PC-9 (cell line): ENCODE measurements around the gene IMMT. TPM values are rescaled to one million over a fixed set of nuclear protein-coding genes. Genes with fewer than 3 reads are reported as not detected.

Experiments used
- BruUV-seq: library from RNA; stranded (reverse); fragments of 400-500 nt; replicated peaks from 2 replicates; lab custom pipeline; 2021; lab: Mats Ljungman, UMichigan
- CTCF ChIA-PET: fragments of 300-600 bp; sonication (Branson Sonifier 250); formaldehyde crosslinking; loops from one replicate; lab custom pipeline; 2022; ENCODE audit warnings: antibody characterized with exemption; lab: Charles Lee
- POLR2A ChIA-PET: fragments of 300-600 bp; sonication (Branson Sonifier 250); formaldehyde crosslinking; loops from one replicate; lab custom pipeline; 2022; ENCODE audit warnings: antibody characterized with exemption; ENCODE audit not compliant: unreplicated experiment; lab: Charles Lee
- DNase-seq, 2 experiments: peaks; one replicate each; pipeline versions ENCODE4 v3.0.0 to v3.0.0-alpha.2; 2015 to 2022; ENCODE audit warnings: mixed read lengths in 1 of 2
- H2AFZ ChIP-seq: fragments of 200-600 bp; sonication (generic); 2 replicates; pipeline ENCODE4 v1.8.1; 2017; ENCODE audit warnings: antibody characterized with exemption
- H3F3A ChIP-seq: fragments of 200-600 bp; sonication (generic); 2 replicates; pipeline ENCODE4 v1.8.1; 2017; ENCODE audit warnings: antibody characterized with exemption, mild to moderate bottlenecking, low read depth; ENCODE audit not compliant: insufficient read depth
- H3K27ac ChIP-seq: fragments of 200-600 bp; sonication (generic); 2 replicates; pipeline ENCODE4 v1.6.1; 2016; ENCODE audit warnings: mixed run types
- H3K27me3 ChIP-seq: fragments of 200-600 bp; sonication (generic); 2 replicates; pipeline ENCODE4 v1.6.1; 2016; ENCODE audit warnings: low read depth, mixed run types; ENCODE audit not compliant: insufficient read depth
- H3K36me3 ChIP-seq: fragments of 200-600 bp; sonication (generic); 2 replicates; pipeline ENCODE4 v1.6.1; 2016; ENCODE audit warnings: low read depth, mixed run types
- H3K4me1 ChIP-seq: fragments of 200-600 bp; sonication (generic); replicated peaks from 2 replicates; pipeline ENCODE4 v1.6.1; 2016; ENCODE audit warnings: mixed run types; ENCODE audit not compliant: insufficient read depth
- H3K4me2 ChIP-seq: fragments of 200-600 bp; sonication (generic); 2 replicates; pipeline ENCODE4 v1.6.1; 2017; ENCODE audit warnings: mixed run types
- H3K4me3 ChIP-seq: fragments of 200-600 bp; sonication (generic); 2 replicates; pipeline ENCODE4 v1.6.1; 2016; ENCODE audit warnings: mixed run types
- H3K79me2 ChIP-seq: fragments of 200-600 bp; sonication (generic); 2 replicates; pipeline ENCODE4 v1.6.1; 2017; ENCODE audit warnings: low read depth, mixed run types
- H3K9me2 ChIP-seq: fragments of 200-600 bp; sonication (generic); 2 replicates; pipeline ENCODE4 v1.8.1; 2017; ENCODE audit warnings: mild to moderate bottlenecking; ENCODE audit not compliant: insufficient read depth
- H3K9me3 ChIP-seq: fragments of 200-600 bp; sonication (generic); 2 replicates; pipeline ENCODE4 v1.8.1; 2016; ENCODE audit warnings: low read depth; ENCODE audit not compliant: insufficient read depth
- H4K20me1 ChIP-seq: fragments of 200-600 bp; sonication (generic); 2 replicates; pipeline ENCODE4 v1.8.1; 2017; ENCODE audit not compliant: insufficient read depth
- EZH2 ChIP-seq: fragments of 200-600 bp; sonication (generic); IDR thresholded peaks from 2 replicates; pipeline ENCODE4 v1.8.0; 2017; ENCODE audit warnings: antibody characterized with exemption, low read depth
- intact Hi-C: fragments of 100-400 bp; cut with micrococcal nuclease; formaldehyde crosslinking; loops from one replicate; pipeline ENCODE4 v1.10.0; 2022; ENCODE audit not compliant: unreplicated experiment
- total RNA-seq: library from RNA; stranded (reverse); gene quantifications from 2 replicates; pipeline ENCODE4 v1.2.3, GENCODE V29; 2021
- TF ChIP-seq, protein P1 (sequence below): fragments of 200-600 bp; sonication (generic); conservative IDR thresholded peaks from 2 replicates; pipeline ENCODE4 v1.6.1; 2017; ENCODE audit warnings: mixed run types, antibody characterized with exemption, mild to moderate bottlenecking, moderate library complexity

IMMT gene
- total RNA-seq, 1 experiment from 2014 or later = 114 TPM

DNA sequence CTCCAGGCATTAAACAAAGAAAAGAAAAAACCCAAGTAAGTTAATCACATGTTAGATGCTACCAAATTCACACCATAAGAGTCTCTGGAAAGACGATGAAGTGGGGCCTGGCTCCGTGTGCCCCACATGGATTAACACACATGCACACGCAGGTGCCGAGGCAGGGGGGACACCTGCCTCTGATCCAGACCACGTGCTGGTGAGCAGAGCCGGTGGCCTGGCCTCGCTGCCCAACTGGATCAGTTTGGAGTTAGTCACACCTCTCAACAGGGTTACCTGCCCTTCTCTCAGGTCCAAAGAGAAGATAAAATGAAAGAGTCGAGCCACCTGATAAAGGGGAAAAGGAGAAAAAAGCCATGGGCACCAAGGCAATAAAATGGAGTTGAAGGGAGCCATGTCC is 44.5 kb upstream of the IMMT start:
- H3K27me3 ChIP-seq = peaks cover 25% of the 10 kb centered on the region
- intact Hi-C loops = no loop called here
- DNase-seq = no peak
- no peak overlapping the region for H3K4me2 ChIP-seq
- H4K20me1 ChIP-seq = no peaks in the 10 kb centered on the region
- ChIA-PET CTCF (no interaction called here), POLR2A (no interaction called here)
- H3F3A ChIP-seq = no peaks in the 10 kb centered on the region
- H3K36me3 ChIP-seq = no peaks in the 10 kb centered on the region
- no peaks in the 10 kb centered on the region for H3K9me2 ChIP-seq
- H3K27ac ChIP-seq = no peak overlapping the region
- TF ChIP-seq, protein P1, sequence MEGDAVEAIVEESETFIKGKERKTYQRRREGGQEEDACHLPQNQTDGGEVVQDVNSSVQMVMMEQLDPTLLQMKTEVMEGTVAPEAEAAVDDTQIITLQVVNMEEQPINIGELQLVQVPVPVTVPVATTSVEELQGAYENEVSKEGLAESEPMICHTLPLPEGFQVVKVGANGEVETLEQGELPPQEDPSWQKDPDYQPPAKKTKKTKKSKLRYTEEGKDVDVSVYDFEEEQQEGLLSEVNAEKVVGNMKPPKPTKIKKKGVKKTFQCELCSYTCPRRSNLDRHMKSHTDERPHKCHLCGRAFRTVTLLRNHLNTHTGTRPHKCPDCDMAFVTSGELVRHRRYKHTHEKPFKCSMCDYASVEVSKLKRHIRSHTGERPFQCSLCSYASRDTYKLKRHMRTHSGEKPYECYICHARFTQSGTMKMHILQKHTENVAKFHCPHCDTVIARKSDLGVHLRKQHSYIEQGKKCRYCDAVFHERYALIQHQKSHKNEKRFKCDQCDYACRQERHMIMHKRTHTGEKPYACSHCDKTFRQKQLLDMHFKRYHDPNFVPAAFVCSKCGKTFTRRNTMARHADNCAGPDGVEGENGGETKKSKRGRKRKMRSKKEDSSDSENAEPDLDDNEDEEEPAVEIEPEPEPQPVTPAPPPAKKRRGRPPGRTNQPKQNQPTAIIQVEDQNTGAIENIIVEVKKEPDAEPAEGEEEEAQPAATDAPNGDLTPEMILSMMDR = no peak
- TF ChIP-seq EZH2 = no peak
- no peak overlapping the region for H2AFZ ChIP-seq
- H3K4me3 ChIP-seq = no peak overlapping the region
- H3K4me1 ChIP-seq = no peaks in the 10 kb centered on the region
- H3K9me3 ChIP-seq = no peaks in the 10 kb centered on the region
- BruUV-seq = no TSS peak
- no peaks in the 10 kb centered on the region for H3K79me2 ChIP-seq

DNA sequence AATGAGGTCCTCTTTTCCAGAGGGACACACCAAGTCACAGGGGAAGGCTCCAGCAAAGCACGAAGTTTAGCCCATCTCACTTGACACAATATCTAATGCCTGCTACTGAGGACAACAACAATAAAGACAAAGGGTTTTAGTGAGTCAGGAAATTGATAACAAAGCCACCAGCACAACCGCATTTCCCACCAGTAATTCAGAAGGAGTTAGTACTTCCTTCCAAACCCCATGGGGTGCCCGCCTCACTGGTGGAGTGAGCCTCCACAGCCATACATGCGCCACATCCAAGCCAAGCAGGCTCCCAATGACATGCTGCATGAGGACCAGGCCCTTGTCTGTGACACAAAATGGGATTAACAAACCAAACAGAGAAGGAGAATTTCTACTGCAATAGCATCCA is 44.1 kb upstream of the IMMT start:
- H3K4me3 ChIP-seq = no peak overlapping the region
- H3K27ac ChIP-seq = no peak overlapping the region
- intact Hi-C loops = no loop called here
- no peaks in the 10 kb centered on the region for H3K36me3 ChIP-seq
- H3K9me3 ChIP-seq = no peaks in the 10 kb centered on the region
- no peaks in the 10 kb centered on the region for H3F3A ChIP-seq
- ChIA-PET CTCF (no interaction called here), POLR2A (no interaction called here)
- no peaks in the 10 kb centered on the region for H4K20me1 ChIP-seq
- H2AFZ ChIP-seq = no peak overlapping the region
- no peaks in the 10 kb centered on the region for H3K9me2 ChIP-seq
- no peaks in the 10 kb centered on the region for H3K4me1 ChIP-seq
- DNase-seq = no peak
- H3K4me2 ChIP-seq = no peak overlapping the region
- no peaks in the 10 kb centered on the region for H3K79me2 ChIP-seq
- BruUV-seq = no TSS peak
- peaks cover 25% of the 10 kb centered on the region for H3K27me3 ChIP-seq
- TF ChIP-seq, protein P1 = no peak
- TF ChIP-seq EZH2 = no peak

DNA sequence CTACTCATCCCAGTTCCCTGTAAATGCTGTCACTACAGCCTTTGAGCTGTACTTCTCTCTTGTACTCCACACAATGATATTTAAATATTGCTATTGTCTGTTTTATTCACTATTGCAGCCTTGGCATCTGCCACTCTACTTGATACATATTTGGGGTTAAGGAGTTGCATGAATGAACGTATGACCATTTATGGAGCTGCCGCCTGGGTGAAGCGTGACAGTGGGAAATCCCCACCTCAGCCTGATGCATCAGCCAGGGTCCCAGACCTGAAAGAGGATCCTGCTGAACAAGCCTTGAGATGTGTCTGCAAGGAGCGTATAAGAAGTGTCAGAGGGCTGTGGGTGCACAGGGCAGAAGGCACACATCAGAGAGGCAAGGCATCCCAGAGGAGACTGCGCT is 43.1 kb upstream of the IMMT start:
- ChIA-PET POLR2A (no interaction called here), CTCF (no interaction called here)
- Histone ChIP-seq H2AFZ (no peak overlapping the region), H4K20me1 (no peaks in the 10 kb centered on the region), H3K36me3 (no peaks in the 10 kb centered on the region), H3K4me3 (no peak overlapping the region), H3F3A (peaks cover 1% of the 10 kb centered on the region; the same call in 1 of the 2 replicates), H3K4me1 (no peaks in the 10 kb centered on the region), H3K4me2 (no peak overlapping the region), H3K27ac (no peak overlapping the region), H3K79me2 (no peaks in the 10 kb centered on the region), H3K27me3 (peaks cover 22% of the 10 kb centered on the region), H3K9me2 (no peaks in the 10 kb centered on the region), H3K9me3 (no peaks in the 10 kb centered on the region)
- no peak for DNase-seq
- TF ChIP-seq EZH2 = no peak
- TF ChIP-seq, protein P1 = no peak
- intact Hi-C loops = no loop called here
- no TSS peak for BruUV-seq
